GM12864 (cell line): ENCODE data around the gene EPAS1.

Experiments
- DNase-seq: peaks from one replicate; pipeline ENCODE4 v3.0.0-alpha.2; 2011; ENCODE audit warnings: low read depth
- H3K4me3 ChIP-seq: 2 replicates; pipeline ENCODE4 v1.5.1; 2011; ENCODE audit warnings: mild to moderate bottlenecking, low read depth, low read length, control low read depth
- CTCF ChIP-seq: IDR thresholded peaks from 2 replicates; pipeline ENCODE4 v1.5.1; 2011; ENCODE audit warnings: low read depth, mild to moderate bottlenecking, moderate library complexity, low read length, control low read depth, inconsistent platforms; ENCODE audit errors: missing control alignments

The EPAS1 gene

GRCh38 chr2:46263347-46263746 lies 33.9 kb upstream of the EPAS1 start:
- no peak for DNase-seq
- no peak overlapping the region for H3K4me3 ChIP-seq
- no peak for TF ChIP-seq CTCF

- H3K4me3 ChIP-seq = no peak overlapping the region
These were observed 32.8 kb upstream of the EPAS1 start for GRCh38 chr2:46264447-46264846.

GRCh38 chr2:46266134-46266533 lies 31.1 kb upstream of the EPAS1 start:
- no peak overlapping the region for H3K4me3 ChIP-seq
- TF ChIP-seq CTCF = no peak
- no peak for DNase-seq

More at GRCh38 chr2:46264447-46264846, 32.8 kb upstream of the EPAS1 start:
- DNase-seq = no peak
- TF ChIP-seq CTCF = no peak

DNA sequence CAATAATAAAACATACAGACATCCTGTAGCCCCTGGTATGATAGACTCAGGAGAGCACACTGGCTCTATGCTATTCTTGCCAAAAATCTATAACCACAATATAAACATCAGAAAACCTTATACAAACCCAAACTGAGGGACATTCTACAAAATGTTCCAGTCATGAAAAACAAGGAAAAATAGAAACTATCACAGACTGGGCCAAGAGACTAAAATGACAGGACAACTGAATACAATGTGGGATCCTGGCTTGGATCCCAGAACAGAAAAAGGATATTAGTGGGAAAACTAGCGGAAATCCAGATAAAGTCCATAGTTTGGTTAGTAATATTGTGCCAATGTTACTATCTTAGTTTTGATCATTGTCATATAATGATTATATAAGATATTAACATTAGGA lies 29.6 kb upstream of the EPAS1 start:
- DNase-seq = no peak
- no peak for TF ChIP-seq CTCF
- no peak overlapping the region for H3K4me3 ChIP-seq

DNA sequence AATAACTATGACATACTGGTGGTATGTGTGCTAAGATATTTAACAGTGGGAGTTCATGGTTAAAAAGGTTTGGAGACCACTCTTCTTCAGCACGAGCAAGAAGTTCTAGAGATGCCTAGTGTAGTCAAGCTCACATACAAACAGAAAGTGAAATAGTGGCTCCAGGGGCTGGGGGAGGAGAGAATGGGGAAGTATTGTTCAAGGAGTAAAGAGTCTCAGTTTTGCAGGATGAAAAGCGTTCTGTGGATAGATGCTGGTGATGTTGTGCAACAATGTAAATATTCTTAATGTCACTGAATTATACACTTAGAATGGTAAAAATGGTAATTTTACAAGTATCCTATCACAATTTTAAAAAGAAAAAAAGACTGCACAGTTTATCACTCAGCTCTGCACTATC lies 29.0 kb upstream of the EPAS1 start:
- no peak overlapping the region for H3K4me3 ChIP-seq
- no peak for TF ChIP-seq CTCF
- peak; percentile 3 for DNase-seq

- no peak for TF ChIP-seq CTCF
- no peak for DNase-seq
These were observed 28.2 kb upstream of the EPAS1 start for GRCh38 chr2:46269001-46269400.

DNA sequence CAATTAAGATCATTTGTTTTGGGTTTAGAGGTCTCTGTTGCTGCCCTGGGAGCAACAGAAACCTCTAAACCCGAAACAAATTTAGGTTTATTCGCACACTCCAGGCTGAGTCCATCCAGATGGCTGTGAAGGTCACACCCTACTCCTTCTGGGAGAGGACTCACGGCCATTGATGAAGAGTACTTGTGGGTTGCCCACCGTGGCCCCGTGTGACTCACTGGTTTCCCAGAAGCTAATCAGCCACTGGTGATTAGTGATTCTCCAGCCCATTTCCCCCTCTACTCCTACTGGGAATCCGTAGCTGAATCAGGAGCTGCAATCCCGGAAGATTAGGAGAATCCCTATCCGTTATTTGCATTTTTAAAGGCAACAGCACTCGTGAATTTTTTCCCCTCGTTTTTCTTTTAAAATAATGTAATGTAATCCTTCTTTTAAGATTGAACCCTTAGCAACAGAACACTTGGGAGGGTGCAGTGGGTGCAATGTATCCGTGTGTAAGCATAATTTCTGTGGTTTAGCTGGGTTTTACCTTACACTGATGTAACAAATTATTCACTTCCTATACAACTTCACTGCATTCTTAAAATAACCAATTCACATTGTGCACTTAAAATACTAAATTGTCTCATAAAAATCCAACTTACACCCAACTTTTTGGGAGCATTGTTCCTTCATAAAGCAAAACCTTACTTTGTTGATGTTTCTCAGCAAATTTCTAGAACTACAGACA lies 27.5 kb upstream of the EPAS1 start:
- no peak overlapping the region for H3K4me3 ChIP-seq
- DNase-seq = no peak
- TF ChIP-seq CTCF = no peak

More at GRCh38 chr2:46269001-46269400, 28.2 kb upstream of the EPAS1 start:
- no peak overlapping the region for H3K4me3 ChIP-seq
